Measurements from ENCODE around the gene ADRB1.

ADRB1 gene

DNA sequence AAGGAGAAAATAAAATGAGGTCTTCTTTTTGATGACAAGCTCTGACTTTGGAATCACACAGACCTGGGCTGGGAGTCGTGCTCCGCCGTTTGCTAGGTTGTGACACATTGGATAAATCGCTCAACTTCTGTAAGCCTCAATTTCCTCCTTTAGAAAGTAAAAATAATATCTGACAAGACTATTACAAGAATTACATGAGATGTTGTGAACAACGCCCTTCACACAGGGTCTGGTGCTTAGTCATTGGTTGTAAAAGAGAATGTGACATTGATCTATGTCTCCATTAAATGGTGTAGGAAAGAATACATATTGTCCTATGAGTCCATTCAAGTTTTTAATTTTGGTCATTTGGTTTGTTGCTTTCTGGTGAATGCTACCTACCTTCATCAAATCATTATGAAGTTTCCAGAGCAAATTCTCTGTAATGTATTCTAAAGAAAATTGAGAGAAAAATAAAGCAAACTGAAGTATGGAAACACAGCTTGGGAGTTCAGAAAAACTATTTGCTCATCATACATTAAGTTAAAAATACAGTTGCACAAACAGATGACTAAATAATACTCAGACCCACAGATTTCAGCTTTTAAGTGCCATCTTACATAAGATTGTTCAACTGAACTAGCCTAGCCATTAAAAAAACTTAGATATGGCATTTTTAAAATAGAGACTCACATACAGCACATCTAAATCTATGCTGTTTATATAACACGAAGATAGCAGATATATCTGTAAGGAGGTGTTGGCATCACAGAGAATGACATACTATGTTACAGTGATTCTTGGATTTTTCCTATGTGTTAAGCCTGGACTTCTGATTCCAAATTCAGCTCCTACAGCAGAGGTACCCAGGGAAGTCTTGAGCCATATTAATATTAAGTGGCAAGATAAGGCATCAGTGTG lies 12.3 kb upstream of the ADRB1 start:
- TF ChIP-seq, protein P1, sequence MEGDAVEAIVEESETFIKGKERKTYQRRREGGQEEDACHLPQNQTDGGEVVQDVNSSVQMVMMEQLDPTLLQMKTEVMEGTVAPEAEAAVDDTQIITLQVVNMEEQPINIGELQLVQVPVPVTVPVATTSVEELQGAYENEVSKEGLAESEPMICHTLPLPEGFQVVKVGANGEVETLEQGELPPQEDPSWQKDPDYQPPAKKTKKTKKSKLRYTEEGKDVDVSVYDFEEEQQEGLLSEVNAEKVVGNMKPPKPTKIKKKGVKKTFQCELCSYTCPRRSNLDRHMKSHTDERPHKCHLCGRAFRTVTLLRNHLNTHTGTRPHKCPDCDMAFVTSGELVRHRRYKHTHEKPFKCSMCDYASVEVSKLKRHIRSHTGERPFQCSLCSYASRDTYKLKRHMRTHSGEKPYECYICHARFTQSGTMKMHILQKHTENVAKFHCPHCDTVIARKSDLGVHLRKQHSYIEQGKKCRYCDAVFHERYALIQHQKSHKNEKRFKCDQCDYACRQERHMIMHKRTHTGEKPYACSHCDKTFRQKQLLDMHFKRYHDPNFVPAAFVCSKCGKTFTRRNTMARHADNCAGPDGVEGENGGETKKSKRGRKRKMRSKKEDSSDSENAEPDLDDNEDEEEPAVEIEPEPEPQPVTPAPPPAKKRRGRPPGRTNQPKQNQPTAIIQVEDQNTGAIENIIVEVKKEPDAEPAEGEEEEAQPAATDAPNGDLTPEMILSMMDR (IDR thresholded peaks at IDR 0.05; ENCODE audit: low read depth, low read length, missing control alignments): no peak
- no peak overlapping the region for H3K4me3 ChIP-seq (ENCODE audit: low read depth, low read length)
- H3K27ac ChIP-seq: no peak overlapping the region
- no peaks in the 10 kb centered on the region for H3K36me3 ChIP-seq (replicated peaks)
- DNase-seq: no peak
- no peaks in the 10 kb centered on the region for H3K27me3 ChIP-seq (replicated peaks)
- in situ Hi-C loops (cut with HindIII; ENCODE audit: low pct_ligation_motif_present, low sequenced_read_pairs): no loop called here

DNA sequence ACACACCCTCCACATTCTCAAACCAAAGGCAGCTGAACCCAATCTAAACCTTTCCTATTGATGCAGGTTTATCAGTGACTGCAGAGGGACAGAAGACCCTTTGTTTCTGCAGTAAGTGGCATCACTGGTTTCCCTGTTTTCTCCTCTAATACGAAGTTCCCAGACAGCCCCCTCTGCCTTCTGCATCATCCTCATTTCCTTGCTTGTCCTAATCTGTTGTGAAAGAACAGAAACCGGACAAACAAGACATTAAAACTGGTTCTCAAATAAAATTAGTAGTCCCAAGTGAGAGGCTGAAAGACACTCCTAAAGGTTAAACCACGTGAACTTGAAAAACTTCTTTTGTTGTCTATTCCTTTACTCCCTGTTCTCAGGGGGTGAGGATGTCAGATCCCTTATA lies 10.1 kb upstream of the ADRB1 start:
- H3K36me3 ChIP-seq (replicated peaks): no peaks in the 10 kb centered on the region
- no peaks in the 10 kb centered on the region for H3K27me3 ChIP-seq (replicated peaks)
- TF ChIP-seq, protein P1 (IDR thresholded peaks at IDR 0.05; ENCODE audit: low read depth, low read length, missing control alignments): no peak
- no peak overlapping the region for H3K4me3 ChIP-seq (ENCODE audit: low read depth, low read length)
- DNase-seq: no peak
- in situ Hi-C loops (cut with HindIII; ENCODE audit: low pct_ligation_motif_present, low sequenced_read_pairs): no loop called here
- no peak overlapping the region for H3K27ac ChIP-seq

DNA sequence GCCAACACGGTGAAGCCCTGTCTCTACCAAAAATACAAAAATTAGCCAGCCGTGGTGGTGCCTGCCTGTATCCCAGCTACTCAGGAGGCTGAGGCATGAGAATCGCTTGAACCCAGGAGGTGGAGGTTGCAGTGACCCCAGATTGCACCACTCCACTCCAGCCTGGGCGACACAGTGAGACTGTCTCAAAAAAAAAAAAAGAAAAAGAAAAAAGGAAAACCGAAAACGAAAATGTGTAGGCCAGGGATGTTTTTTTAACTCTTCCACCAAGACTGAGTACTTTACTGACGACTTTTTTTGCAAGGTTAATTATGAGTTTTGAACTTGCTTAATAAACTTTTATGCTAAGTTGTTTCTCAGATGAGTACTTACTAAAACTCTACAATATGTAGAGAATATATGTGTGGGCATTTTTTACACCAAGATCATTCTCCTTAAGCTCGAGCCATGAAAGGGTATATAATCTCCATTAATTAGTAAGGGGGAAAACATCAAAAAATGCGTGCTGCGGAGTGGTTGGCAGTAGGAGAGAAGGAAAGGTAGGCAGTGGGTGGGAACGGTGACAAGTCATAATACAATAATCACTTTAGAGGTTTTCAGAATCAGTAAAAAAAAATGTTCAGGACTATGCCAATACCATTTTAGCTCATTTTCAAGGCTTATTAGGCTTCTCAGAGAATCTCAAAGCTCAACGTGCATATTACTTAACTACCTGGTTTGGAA lies 8.6 kb upstream of the ADRB1 start:
- TF ChIP-seq, protein P1 (IDR thresholded peaks at IDR 0.05; ENCODE audit: low read depth, low read length, missing control alignments): no peak
- no peak for DNase-seq

DNA sequence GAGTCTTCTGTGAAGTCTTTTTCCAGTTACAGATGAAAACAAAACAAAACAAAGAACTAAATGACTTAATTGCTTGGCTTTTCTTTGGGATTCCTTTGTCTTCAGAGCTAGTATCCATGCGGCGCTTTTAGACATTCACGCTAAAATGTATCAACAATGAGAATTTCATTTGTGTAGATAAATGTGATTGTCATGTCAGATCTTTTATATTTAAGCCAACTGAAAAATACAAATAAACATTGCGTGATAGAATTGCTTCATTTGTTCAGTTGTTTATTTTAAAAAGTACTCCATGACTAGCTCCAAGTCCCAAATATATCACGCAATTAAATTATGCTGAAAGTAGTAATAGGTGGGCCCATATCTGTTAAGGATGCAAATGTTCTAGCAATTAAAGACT lies 7.9 kb upstream of the ADRB1 start:
- DNase-seq: no peak
- TF ChIP-seq, protein P1 (IDR thresholded peaks at IDR 0.05; ENCODE audit: low read depth, low read length, missing control alignments): no peak
- in situ Hi-C loops (cut with HindIII; ENCODE audit: low pct_ligation_motif_present, low sequenced_read_pairs): no loop called here

More for the DNA sequence above, 8.6 kb upstream of the ADRB1 start:
- H3K27ac ChIP-seq: no peak overlapping the region
- in situ Hi-C loops (cut with HindIII; ENCODE audit: low pct_ligation_motif_present, low sequenced_read_pairs): no loop called here
- H3K4me3 ChIP-seq (ENCODE audit: low read depth, low read length): no peak overlapping the region
- H3K36me3 ChIP-seq (replicated peaks): no peaks in the 10 kb centered on the region
- no peaks in the 10 kb centered on the region for H3K27me3 ChIP-seq (replicated peaks)

DNA sequence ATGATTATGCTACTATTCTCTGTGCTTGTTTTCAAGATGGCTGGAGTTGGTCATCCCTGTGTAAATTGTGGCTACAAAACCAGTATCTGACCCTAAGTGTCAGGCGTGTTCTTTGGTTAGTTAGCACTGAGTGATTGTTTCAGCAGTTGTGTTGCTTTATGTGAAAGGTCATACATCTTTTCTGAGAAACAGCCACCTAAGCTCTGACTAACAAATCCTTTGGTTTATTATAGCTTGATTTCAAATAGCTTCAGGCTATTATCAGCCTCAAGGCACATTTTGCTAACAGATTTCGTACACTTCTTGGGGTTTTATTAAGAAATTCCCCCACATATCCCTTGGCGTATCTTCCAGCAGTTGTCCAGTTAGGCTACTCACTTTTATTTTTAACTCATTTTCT lies 4.8 kb upstream of the ADRB1 start:
- no peaks in the 10 kb centered on the region for H3K36me3 ChIP-seq (replicated peaks)
- no peak overlapping the region for H3K27ac ChIP-seq
- in situ Hi-C loops (cut with HindIII; ENCODE audit: low pct_ligation_motif_present, low sequenced_read_pairs): no loop called here
- no peak overlapping the region for H3K4me3 ChIP-seq (ENCODE audit: low read depth, low read length)
- TF ChIP-seq, protein P1 (IDR thresholded peaks at IDR 0.05; ENCODE audit: low read depth, low read length, missing control alignments): no peak
- DNase-seq: no peak
- no peaks in the 10 kb centered on the region for H3K27me3 ChIP-seq (replicated peaks)

More for the DNA sequence above, 7.9 kb upstream of the ADRB1 start:
- H3K36me3 ChIP-seq (replicated peaks): no peaks in the 10 kb centered on the region
- no peaks in the 10 kb centered on the region for H3K27me3 ChIP-seq (replicated peaks)
- no peak overlapping the region for H3K4me3 ChIP-seq (ENCODE audit: low read depth, low read length)
- no peak overlapping the region for H3K27ac ChIP-seq
